T-helper 2 cell treated with Interferon-gamma antibody and Interleukin-4, amounts not matched to agents 5 μg/mL and 100 μg/mL, for 36 hours (primary cell): Measurements from ENCODE around the gene MAP4K3.
"Not testable (repeated sequence)": the region's sequence is repeated elsewhere in the genome, so short reads cannot be mapped to it uniquely, and the experiment has no call there.

ENCODE experiments used
- DNase-seq: peaks from one replicate; pipeline ENCODE4 v3.0.0; 2021; ENCODE audit warnings: low spot score
- H3K27ac Mint-ChIP-seq: one replicate; pipeline ENCODE4 v1.8.0; 2021; ENCODE audit warnings: mild to moderate bottlenecking, mixed read lengths
- H3K27me3 Mint-ChIP-seq: one replicate; pipeline ENCODE4 v1.8.0; 2021; ENCODE audit warnings: low read depth, mixed read lengths
- H3K36me3 Mint-ChIP-seq: one replicate; pipeline ENCODE4 v1.8.0; 2021; ENCODE audit warnings: low read depth, mixed read lengths
- H3K4me1 Mint-ChIP-seq: one replicate; pipeline ENCODE4 v1.8.0; 2021; ENCODE audit warnings: low read depth, mixed read lengths
- H3K4me3 Mint-ChIP-seq: one replicate; pipeline ENCODE4 v1.8.0; 2022; ENCODE audit warnings: mild to moderate bottlenecking, moderate library complexity, mixed read lengths
- H3K9me3 Mint-ChIP-seq: one replicate; pipeline ENCODE4 v1.8.0; 2021; ENCODE audit warnings: mixed read lengths

MAP4K3 gene

GRCh38 chr2:39264733-39265132, 172.4 kb downstream of the MAP4K3 start:
- Mint-ChIP-seq H3K27me3 (no peaks in the 10 kb centered on the region), H3K4me3 (no peak overlapping the region), H3K9me3 (no peaks in the 10 kb centered on the region), H3K27ac (no peak overlapping the region), H3K36me3 (peaks cover 9% of the 10 kb centered on the region), H3K4me1 (peaks cover 14% of the 10 kb centered on the region)
- no peak for DNase-seq

GRCh38 chr2:39260087-39260486, 177.0 kb downstream of the MAP4K3 start:
- no peak for DNase-seq
- H3K36me3 Mint-ChIP-seq = peaks cover 8% of the 10 kb centered on the region
- H3K27me3 Mint-ChIP-seq = no peaks in the 10 kb centered on the region
- H3K4me1 Mint-ChIP-seq = peaks cover 2% of the 10 kb centered on the region
- H3K9me3 Mint-ChIP-seq = no peaks in the 10 kb centered on the region
- no peak overlapping the region for H3K27ac Mint-ChIP-seq
- H3K4me3 Mint-ChIP-seq = no peak overlapping the region

DNA sequence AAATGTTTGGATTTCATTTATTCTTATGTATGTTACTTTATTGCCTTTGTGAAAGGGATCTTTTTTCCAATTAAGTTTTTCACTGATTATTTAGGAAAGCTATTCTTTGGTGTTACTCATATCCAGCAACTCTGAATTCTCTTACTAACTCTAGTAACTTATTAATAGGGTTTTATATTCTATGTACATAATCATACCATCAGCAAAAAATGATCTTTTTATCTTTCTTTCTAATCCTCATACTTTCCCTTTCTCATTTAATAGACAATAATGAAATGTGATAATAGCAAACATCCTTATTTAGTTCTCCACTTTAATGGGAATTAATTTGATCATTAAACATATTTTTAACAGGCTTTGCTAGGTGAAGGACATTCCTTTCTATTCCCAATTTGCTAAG, 181.0 kb downstream of the MAP4K3 start:
- no peak overlapping the region for H3K27ac Mint-ChIP-seq
- peaks cover 5% of the 10 kb centered on the region for H3K9me3 Mint-ChIP-seq
- no peaks in the 10 kb centered on the region for H3K4me1 Mint-ChIP-seq
- no peak for DNase-seq
- H3K4me3 Mint-ChIP-seq = no peak overlapping the region
- no peaks in the 10 kb centered on the region for H3K27me3 Mint-ChIP-seq
- peaks cover 17% of the 10 kb centered on the region for H3K36me3 Mint-ChIP-seq

DNA sequence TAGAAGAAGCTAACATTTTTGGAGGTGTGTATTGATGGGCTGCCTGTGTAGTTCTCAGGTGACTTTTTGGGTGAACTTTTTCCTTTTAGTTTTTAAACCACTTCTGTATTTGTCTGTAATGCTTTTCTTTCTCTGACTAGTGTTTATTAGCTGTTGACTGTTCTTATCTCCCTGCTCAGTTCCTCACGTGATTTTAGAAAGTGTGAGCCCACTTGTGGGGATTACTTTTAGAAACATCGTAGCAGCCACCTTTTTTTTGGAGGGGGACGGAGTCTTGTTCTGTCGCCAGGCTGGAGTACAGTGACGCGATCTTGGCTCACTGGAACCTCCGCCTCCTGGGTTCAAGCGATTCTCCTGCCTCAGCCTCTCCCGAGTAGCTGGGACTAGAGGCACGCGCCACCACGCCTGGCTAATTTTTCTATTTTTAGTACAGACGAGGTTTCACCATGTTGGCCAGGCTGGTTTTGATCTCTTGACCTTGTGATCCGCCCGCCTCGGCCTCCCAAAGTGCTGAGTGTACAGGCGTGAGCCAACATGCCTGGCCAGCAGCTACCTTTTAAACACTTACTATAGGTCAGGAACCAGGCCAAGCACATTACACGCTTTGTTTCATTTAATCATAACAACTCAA, 184.1 kb downstream of the MAP4K3 start:
- H3K4me1 Mint-ChIP-seq = peaks cover 3% of the 10 kb centered on the region
- no peak overlapping the region for H3K4me3 Mint-ChIP-seq
- DNase-seq = no peak
- H3K36me3 Mint-ChIP-seq = peaks cover 19% of the 10 kb centered on the region
- peaks cover 11% of the 10 kb centered on the region for H3K9me3 Mint-ChIP-seq
- H3K27me3 Mint-ChIP-seq = no peaks in the 10 kb centered on the region
- no peak overlapping the region for H3K27ac Mint-ChIP-seq

- H3K9me3 Mint-ChIP-seq = peaks cover 11% of the 10 kb centered on the region
- peaks cover 12% of the 10 kb centered on the region for H3K36me3 Mint-ChIP-seq
- no peak overlapping the region for H3K4me3 Mint-ChIP-seq
- peaks cover 12% of the 10 kb centered on the region for H3K4me1 Mint-ChIP-seq
- no peak for DNase-seq
- H3K27me3 Mint-ChIP-seq = no peaks in the 10 kb centered on the region
- H3K27ac Mint-ChIP-seq = no peak overlapping the region
Observed at GRCh38 chr2:39247512-39248043, 189.5 kb downstream of the MAP4K3 start.

DNA sequence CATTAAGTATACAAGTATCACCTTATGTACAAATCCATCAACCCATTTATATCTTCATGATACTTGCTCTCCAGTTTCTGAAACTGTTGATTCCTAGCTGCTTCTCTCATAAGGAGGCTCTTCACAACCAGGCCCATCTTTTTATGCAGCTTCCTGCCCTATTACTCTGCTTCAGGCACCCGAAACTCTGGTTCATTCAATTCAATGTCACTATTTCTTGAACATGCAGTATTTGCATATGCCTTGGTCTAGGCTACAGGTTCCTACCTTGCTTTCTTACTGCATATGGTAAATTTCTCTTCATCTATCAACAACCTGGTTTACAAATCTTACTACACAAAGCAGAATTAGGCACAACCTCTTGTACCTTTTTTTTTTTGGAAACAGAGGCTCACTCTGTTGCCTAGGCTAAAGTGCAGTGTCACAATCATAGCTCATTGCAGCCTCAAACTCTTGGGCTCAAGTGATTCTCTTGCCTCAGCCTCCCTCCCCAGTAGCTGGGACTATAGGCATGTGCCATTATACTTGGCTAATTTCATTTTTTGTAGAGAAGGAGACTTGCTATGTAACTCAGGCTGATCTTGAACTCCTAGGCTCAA, 190.6 kb downstream of the MAP4K3 start:
- no peak overlapping the region for H3K27ac Mint-ChIP-seq
- H3K4me3 Mint-ChIP-seq = no peak overlapping the region
- peaks cover 10% of the 10 kb centered on the region for H3K9me3 Mint-ChIP-seq
- peaks cover 11% of the 10 kb centered on the region for H3K36me3 Mint-ChIP-seq
- no peak for DNase-seq
- H3K4me1 Mint-ChIP-seq = peaks cover 18% of the 10 kb centered on the region
- H3K27me3 Mint-ChIP-seq = no peaks in the 10 kb centered on the region

GRCh38 chr2:39244963-39245625, 192.0 kb downstream of the MAP4K3 start:
- H3K36me3 Mint-ChIP-seq, H3K27me3 Mint-ChIP-seq, H3K9me3 Mint-ChIP-seq: not testable (repeated sequence)
- DNase-seq = peak; percentile 32
- Mint-ChIP-seq H3K27ac (peak overlapping the region; percentile 43), H3K4me1 (peaks cover 22% of the 10 kb centered on the region), H3K4me3 (peak overlapping the region; percentile 79)

GRCh38 chr2:39244241-39244862, 192.7 kb downstream of the MAP4K3 start:
- H3K36me3 Mint-ChIP-seq, H3K27me3 Mint-ChIP-seq, DNase-seq, H3K9me3 Mint-ChIP-seq: not testable (repeated sequence)
- H3K27ac Mint-ChIP-seq = peak overlapping the region; percentile 43
- peak overlapping the region; percentile 79 for H3K4me3 Mint-ChIP-seq
- H3K4me1 Mint-ChIP-seq = peaks cover 22% of the 10 kb centered on the region

DNA sequence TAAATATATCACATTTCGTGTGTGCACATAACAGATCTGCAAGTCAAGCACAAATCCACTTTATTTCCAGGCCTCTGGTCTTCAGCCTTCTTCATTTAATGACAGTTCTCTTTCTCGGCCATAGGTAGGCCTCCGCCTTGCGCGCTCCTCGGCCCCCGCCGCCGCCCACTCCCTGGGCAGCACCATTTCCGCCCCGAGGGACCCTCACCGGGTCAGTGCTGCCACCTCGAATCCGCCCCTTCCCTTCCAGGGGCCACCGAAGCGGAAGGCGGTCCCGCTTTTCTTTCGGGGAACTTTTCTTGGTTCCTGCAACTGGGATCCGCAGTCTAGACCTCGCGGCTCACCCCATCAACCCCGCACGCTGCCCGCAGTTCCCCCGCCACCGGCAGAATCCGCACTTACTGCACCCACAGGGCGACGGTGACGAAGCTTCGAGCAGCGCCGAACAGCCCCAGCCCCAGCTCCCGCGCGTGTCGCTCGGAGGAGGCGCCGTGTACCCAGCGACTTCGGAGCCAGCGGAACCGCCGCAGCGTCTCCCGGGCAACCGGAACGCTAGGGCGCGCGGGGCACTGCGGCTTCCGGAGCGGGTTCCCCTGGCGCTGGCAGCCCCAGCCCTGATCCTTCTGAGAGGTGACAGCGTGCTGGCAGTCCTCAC, 193.5 kb downstream of the MAP4K3 start, which contains the start of gene CDKL4:
CDKL4 (minus strand) TSS at position 502 of the 655 bp plus-strand sequence.
- peak; percentile 27 for DNase-seq
- H3K4me1 Mint-ChIP-seq = peaks cover 22% of the 10 kb centered on the region
- H3K4me3 Mint-ChIP-seq = peak within 1 kb of the TSS; percentile 79
- H3K27me3 Mint-ChIP-seq = no peaks in the 10 kb centered on the region
- peak within 1 kb of the TSS; percentile 43 for H3K27ac Mint-ChIP-seq
- no peaks in the 10 kb centered on the region for H3K36me3 Mint-ChIP-seq
- H3K9me3 Mint-ChIP-seq = no peaks in the 10 kb centered on the region

DNA sequence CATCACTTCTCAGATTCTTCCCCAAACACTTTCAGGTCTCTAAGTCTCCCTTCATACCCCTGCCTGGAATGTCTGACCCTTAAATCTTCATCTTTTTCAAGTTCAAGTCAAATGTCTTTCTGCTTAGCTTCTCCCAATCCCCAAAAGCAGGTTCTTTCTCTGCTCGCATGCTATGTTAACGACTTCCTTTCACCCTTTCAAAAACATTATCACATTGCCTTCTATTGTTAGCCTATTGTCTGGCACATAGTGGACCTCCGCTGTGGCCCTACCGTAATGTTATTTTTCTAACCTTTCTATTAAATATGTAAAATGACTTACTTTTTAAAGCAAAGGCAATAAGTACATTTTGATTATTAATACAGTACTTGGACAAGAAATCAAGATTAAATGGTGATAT, 195.5 kb downstream of the MAP4K3 start:
- Mint-ChIP-seq H3K9me3 (peaks cover 4% of the 10 kb centered on the region), H3K4me3 (no peak overlapping the region), H3K27ac (peak overlapping the region; percentile 37), H3K27me3 (no peaks in the 10 kb centered on the region), H3K4me1 (peaks cover 22% of the 10 kb centered on the region), H3K36me3 (no peaks in the 10 kb centered on the region)
- DNase-seq = no peak

GRCh38 chr2:39240758-39241157, 196.3 kb downstream of the MAP4K3 start:
- H3K27me3 Mint-ChIP-seq = no peaks in the 10 kb centered on the region
- H3K4me1 Mint-ChIP-seq = peaks cover 22% of the 10 kb centered on the region
- peaks cover 2% of the 10 kb centered on the region for H3K36me3 Mint-ChIP-seq
- H3K4me3 Mint-ChIP-seq = no peak overlapping the region
- no peak overlapping the region for H3K27ac Mint-ChIP-seq
- no peak for DNase-seq
- peaks cover 11% of the 10 kb centered on the region for H3K9me3 Mint-ChIP-seq

DNA sequence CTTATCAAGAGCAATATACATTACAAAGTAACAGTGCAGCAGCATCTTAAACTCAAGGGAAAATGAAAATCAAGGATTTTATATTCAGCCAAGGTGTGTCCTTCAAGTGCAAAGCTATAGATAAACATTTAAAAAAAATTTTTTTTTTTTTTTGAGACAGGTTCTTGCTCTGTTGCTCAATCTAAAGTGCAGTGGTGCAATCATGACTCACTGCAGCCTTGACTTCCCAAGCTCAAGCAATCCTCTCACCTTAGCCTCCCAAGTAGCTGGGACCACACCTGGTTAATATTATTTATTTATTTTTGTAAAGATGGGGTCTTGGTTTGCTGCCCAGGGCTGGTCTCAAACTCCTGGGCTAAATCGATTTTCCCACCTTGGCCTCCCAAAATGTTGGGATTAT, 202.3 kb downstream of the MAP4K3 start:
- H3K4me1 Mint-ChIP-seq = peaks cover 3% of the 10 kb centered on the region
- no peak overlapping the region for H3K27ac Mint-ChIP-seq
- H3K4me3 Mint-ChIP-seq = no peak overlapping the region
- DNase-seq = no peak
- H3K9me3 Mint-ChIP-seq = peaks cover 15% of the 10 kb centered on the region
- H3K27me3 Mint-ChIP-seq = peaks cover 2% of the 10 kb centered on the region
- peaks cover 3% of the 10 kb centered on the region for H3K36me3 Mint-ChIP-seq

DNA sequence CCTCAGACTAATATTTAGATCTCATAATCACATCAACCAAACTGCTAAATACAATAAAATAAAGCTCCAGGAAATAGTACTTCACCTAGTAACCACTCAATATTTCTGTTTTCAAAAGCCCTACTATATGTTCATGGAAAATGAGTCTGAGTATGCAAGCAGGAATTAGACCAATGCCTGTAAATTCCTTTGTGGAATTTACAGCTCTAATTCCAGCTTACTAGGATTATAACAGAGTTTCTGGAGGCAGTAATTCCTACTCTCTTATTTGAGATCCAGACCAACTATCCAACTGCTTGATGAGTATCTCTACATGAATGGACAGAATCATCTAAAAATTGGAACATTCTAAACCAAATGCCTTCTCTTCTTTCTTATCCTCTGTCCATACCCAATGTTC, 204.9 kb downstream of the MAP4K3 start:
- H3K9me3 Mint-ChIP-seq = peaks cover 15% of the 10 kb centered on the region
- DNase-seq = no peak
- peaks cover 2% of the 10 kb centered on the region for H3K27me3 Mint-ChIP-seq
- no peak overlapping the region for H3K4me3 Mint-ChIP-seq
- peaks cover 23% of the 10 kb centered on the region for H3K4me1 Mint-ChIP-seq
- H3K36me3 Mint-ChIP-seq = peaks cover 3% of the 10 kb centered on the region
- H3K27ac Mint-ChIP-seq = no peak overlapping the region
